Ectodermal cell (in vitro differentiated cells): ENCODE data around the gene EPS8L1.

Experiments
- H3K27ac ChIP-seq: 2 replicates; pipeline ENCODE4 v1.7.0; 2013; ENCODE audit warnings: mild to moderate bottlenecking, low read depth, low read length; ENCODE audit not compliant: insufficient read depth, poor library complexity, severe bottlenecking
- H3K27me3 ChIP-seq: 2 replicates; pipeline ENCODE4 v1.7.0; 2013; ENCODE audit warnings: mild to moderate bottlenecking, low read length; ENCODE audit not compliant: insufficient read depth, control insufficient read depth, poor library complexity, severe bottlenecking
- H3K36me3 ChIP-seq: one replicate; pipeline ENCODE4 v1.7.0; 2013; ENCODE audit warnings: low read length; ENCODE audit not compliant: control insufficient read depth, insufficient read depth
- H3K4me1 ChIP-seq: one replicate; pipeline ENCODE4 v1.7.0; 2013; ENCODE audit warnings: low read length; ENCODE audit not compliant: control insufficient read depth, insufficient read depth
- H3K4me3 ChIP-seq: 2 replicates; pipeline ENCODE4 v1.7.0; 2013; ENCODE audit warnings: low read depth, low read length, control low read depth; ENCODE audit not compliant: insufficient read depth
- H3K9me3 ChIP-seq: 2 replicates; pipeline ENCODE4 v1.7.0; 2013; ENCODE audit warnings: mild to moderate bottlenecking, low read length, moderate library complexity; ENCODE audit not compliant: control insufficient read depth
- WGBS, 2 experiments: methylation state at CpG; one replicate each; pipeline ENCODE4 v1.1.7; 2013; ENCODE audit warnings: missing lambda C conversion rate in 2 of 2; 5-methylcytosine and 5-hydroxymethylcytosine counted together

The EPS8L1 gene

GRCh38 chr19:55080121-55080967 lies 4.7 kb downstream of the EPS8L1 start:
- 10 to 11% methylated on average over 55 of the region's 55 CpGs for WGBS, 2 experiments
- H3K36me3 ChIP-seq, result no peaks in the 10 kb centered on the region
- peak overlapping the region; percentile 41 for H3K4me3 ChIP-seq
- peaks cover 12% of the 10 kb centered on the region for H3K4me1 ChIP-seq
- no peak overlapping the region for H3K27ac ChIP-seq
- H3K27me3 ChIP-seq, result peaks cover 87% of the 10 kb centered on the region
- H3K9me3 ChIP-seq, result no peaks in the 10 kb centered on the region

DNA sequence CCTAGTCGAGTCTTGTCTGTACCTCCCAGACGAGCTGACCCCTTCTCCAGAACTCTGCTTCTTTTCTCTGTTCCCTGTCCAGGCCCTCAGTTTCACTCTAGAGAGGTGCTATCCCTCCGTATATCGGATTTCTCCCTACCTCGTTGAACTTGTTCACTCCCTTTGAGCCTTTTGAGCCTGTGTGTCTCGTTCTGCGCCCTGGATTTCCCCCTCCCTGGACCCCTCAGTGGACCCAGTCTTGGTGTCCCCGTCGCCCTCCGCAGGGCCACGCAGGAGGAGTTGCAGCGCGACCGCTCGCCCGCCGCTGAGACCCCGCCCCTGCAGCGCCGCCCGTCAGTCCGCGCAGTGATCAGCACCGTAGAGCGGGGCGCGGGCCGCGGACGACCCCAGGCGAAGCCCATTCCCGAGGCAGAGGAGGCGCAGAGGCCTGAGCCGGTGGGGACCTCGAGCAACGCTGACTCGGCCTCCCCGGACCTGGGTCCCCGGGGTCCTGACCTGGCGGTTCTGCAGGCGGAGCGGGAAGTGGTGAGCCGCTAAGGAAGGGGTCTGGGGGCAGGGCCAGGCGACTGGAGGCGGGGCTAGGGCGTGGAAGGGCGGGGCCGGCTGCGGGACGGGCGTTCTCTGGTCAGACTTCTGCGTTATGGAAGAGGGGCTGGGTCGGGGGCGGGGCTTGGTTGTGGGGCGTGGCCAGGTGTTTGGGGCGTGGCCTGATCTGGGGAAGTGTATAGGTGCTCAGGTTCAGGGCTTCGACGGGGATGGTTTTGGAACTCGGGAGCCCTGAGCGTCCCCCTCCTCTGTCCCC lies 5.5 kb downstream of the EPS8L1 start:
- Histone ChIP-seq H3K27me3 (peaks cover 87% of the 10 kb centered on the region), H3K27ac (no peak overlapping the region), H3K4me3 (peak overlapping the region; percentile 41), H3K36me3 (no peaks in the 10 kb centered on the region), H3K4me1 (peaks cover 19% of the 10 kb centered on the region), H3K9me3 (no peaks in the 10 kb centered on the region)
- WGBS, 2 experiments, result 1 to 2% methylated on average over 60 of the region's 60 CpGs

DNA sequence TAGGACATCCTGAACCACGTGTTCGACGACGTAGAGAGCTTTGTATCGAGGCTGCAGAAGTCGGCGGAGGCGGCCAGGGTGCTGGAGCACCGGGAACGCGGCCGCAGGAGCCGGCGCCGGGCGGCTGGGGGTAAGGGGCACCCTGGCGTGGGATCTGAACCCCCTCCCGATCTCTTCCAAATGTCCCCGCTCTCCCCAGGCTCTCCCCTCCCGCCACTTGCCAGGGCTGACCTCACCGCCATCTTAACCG lies 6.0 kb downstream of the EPS8L1 start:
- H3K27ac ChIP-seq, result no peak overlapping the region
- WGBS, 2 experiments, result 26 to 31% methylated on average over 22 of the region's 22 CpGs
- peaks cover 87% of the 10 kb centered on the region for H3K27me3 ChIP-seq
- H3K36me3 ChIP-seq, result no peaks in the 10 kb centered on the region
- H3K4me3 ChIP-seq, result peak overlapping the region; percentile 22
- H3K9me3 ChIP-seq, result no peaks in the 10 kb centered on the region
- peaks cover 19% of the 10 kb centered on the region for H3K4me1 ChIP-seq

GRCh38 chr19:55082020-55082851 lies 6.6 kb downstream of the EPS8L1 start:
- H3K9me3 ChIP-seq, result no peaks in the 10 kb centered on the region
- H3K4me3 ChIP-seq, result peak overlapping the region; percentile 22
- 20 to 24% methylated on average over 64 of the region's 64 CpGs for WGBS, 2 experiments
- H3K4me1 ChIP-seq, result peaks cover 19% of the 10 kb centered on the region
- no peak overlapping the region for H3K27ac ChIP-seq
- H3K27me3 ChIP-seq, result peaks cover 83% of the 10 kb centered on the region
- H3K36me3 ChIP-seq, result no peaks in the 10 kb centered on the region

DNA sequence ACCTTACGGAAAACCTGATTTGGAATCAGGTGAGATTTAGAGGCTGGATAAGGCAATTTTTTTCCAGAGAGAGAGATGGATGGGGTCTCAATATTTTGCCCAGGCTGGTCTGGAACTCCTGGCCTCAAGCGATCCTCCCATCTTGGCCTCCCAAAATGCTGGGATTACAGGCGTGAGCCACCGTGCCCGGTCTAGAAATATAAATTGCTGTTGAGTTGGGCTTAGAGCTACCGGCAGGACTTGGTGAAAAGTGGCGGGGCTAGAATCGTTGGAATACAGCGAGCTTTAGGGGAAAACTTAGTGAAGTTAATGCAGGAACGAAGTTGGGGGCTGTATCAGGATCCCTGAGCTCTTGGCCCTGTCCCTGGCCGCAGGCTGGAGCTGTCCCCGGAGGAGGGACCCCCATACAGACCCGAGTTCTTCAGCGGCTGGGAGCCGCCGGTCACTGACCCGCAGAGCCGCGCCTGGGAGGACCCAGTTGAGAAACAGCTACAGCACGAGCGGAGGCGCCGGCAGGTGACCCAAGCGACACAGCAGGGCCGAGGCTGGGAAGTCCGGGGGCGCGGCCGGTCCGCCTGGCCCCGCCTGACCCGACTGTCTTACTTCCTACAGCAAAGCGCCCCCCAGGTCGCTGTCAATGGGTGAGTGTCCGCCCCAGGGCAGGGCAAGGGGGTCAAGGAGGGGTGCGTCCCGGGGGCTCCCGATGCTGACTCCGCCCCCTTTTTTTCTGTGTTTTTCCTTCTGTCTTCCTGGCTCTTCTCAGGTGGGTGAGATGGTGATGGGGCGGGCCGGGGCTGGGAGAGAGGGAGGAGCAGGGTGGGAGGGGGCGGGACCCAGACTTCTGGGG lies 7.6 kb downstream of the EPS8L1 start:
- Histone ChIP-seq H3K27ac (no peak overlapping the region), H3K9me3 (no peaks in the 10 kb centered on the region), H3K36me3 (no peaks in the 10 kb centered on the region), H3K4me1 (peaks cover 22% of the 10 kb centered on the region), H3K4me3 (no peak overlapping the region), H3K27me3 (peaks cover 79% of the 10 kb centered on the region)
- 58 to 60% methylated on average over 42 of the region's 42 CpGs for WGBS, 2 experiments

DNA sequence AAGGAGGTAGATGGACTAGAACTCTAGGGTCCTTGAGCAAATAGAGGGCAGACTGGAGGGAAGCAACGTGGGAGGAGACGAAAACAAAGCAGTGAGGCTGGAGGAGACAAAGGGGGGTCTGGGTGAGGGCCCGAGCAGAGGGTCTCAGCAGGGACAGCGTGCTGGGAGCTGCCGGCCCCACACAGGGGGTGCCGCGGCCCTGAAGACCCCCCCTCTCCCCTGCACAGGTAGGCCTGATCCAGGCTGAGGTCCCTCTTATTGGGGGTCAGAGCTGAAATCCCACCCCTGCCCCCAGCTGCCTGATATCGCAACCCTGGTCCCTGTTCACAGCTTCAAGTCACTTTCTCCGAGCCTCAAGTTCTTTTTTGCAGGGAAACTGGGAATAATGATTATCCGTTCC lies 8.7 kb downstream of the EPS8L1 start:
- no peak overlapping the region for H3K4me3 ChIP-seq
- H3K9me3 ChIP-seq, result no peaks in the 10 kb centered on the region
- H3K4me1 ChIP-seq, result peaks cover 25% of the 10 kb centered on the region
- 75 to 82% methylated on average over 10 of the region's 10 CpGs for WGBS, 2 experiments
- no peak overlapping the region for H3K27ac ChIP-seq
- peaks cover 72% of the 10 kb centered on the region for H3K27me3 ChIP-seq
- H3K36me3 ChIP-seq, result no peaks in the 10 kb centered on the region

GRCh38 chr19:55085923-55086715 lies 10.4 kb downstream of the EPS8L1 start:
- H3K4me1 ChIP-seq, result peaks cover 21% of the 10 kb centered on the region
- H3K27ac ChIP-seq, result no peak overlapping the region
- H3K4me3 ChIP-seq, result peak overlapping the region; percentile 74
- peaks cover 5% of the 10 kb centered on the region for H3K36me3 ChIP-seq
- peaks cover 55% of the 10 kb centered on the region for H3K27me3 ChIP-seq
- H3K9me3 ChIP-seq, result no peaks in the 10 kb centered on the region
- WGBS, 2 experiments, result 23 to 25% methylated on average over 35 of the region's 35 CpGs

GRCh38 chr19:55086730-55087541 lies 11.3 kb downstream of the EPS8L1 start:
- no peak overlapping the region for H3K27ac ChIP-seq
- peak overlapping the region; percentile 74 for H3K4me3 ChIP-seq
- peaks cover 5% of the 10 kb centered on the region for H3K36me3 ChIP-seq
- WGBS, 2 experiments, result 1% methylated on average over 74 of the region's 74 CpGs
- H3K9me3 ChIP-seq, result no peaks in the 10 kb centered on the region
- peaks cover 46% of the 10 kb centered on the region for H3K27me3 ChIP-seq
- peaks cover 20% of the 10 kb centered on the region for H3K4me1 ChIP-seq
